Measurements from ENCODE around the gene PPP1CA. TPM values are rescaled to one million over a fixed set of nuclear protein-coding genes. Genes with fewer than 3 reads are reported as not detected.

The PPP1CA gene
- polyA plus RNA-seq, 5 donors: 99.0 to 167 (median 115) TPM

DNA sequence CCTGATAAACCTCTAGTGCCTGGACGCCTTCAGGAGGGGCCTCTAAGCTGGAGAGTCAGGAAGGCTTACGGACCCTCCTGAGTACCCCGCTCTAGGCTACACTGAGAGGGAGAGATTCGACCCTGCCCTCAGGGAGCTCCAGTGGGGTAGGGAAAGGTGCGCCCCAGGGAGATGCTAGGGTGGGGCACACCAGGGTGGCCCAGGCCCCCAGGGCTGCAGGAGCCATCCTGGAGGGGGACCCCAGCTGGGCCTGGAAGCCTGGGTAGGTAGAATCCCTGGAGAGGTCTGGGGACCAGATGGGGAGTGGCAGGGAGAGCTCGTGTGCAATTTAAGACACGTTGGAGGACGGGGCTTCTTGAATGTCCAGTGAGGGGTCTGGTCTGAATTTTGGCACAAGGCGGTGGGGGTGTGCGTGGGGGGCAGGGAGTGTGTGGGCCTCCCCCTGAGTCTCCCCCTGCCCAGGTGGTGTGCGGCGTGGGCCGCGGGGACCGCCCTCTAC lies 18.5 kb upstream of the PPP1CA start:
- DNase-seq: no peak

DNA sequence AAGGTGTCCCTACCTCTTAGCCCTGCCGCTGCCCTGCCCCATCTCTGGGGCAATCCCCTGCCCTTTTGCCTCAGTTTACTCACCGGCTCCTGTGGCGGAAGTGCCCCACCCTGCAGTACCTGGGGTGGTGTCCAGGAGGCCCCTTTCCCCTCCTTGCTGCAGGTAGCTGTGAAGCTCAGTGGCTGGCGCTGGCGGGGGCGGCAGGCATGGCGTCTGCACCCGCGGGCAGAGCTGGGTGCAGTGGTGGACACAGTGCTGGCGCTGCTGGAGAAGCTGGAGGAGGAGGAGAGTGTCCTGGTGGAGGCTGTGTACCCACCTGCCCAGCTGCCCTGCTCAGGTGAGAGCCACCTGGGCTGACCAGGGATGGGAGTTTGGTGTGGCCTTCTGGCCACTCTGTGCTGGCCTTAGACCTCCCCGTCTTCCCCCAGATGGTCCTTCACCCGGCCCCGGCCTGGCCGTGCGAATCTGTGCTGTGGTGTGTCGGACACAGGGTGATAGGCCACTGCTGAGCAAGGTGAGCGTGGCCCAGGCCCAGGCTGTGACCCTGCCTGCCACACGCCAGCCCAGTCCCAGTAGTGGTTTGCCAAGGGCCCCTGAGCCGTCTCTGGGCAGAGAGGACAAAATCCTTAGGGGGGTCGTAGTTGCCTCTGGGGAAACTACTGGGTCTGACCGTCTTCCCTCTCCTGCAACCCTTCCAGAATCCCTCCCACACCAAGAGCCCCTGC lies 17.8 kb upstream of the PPP1CA start:
- DNase-seq: no peak

DNA sequence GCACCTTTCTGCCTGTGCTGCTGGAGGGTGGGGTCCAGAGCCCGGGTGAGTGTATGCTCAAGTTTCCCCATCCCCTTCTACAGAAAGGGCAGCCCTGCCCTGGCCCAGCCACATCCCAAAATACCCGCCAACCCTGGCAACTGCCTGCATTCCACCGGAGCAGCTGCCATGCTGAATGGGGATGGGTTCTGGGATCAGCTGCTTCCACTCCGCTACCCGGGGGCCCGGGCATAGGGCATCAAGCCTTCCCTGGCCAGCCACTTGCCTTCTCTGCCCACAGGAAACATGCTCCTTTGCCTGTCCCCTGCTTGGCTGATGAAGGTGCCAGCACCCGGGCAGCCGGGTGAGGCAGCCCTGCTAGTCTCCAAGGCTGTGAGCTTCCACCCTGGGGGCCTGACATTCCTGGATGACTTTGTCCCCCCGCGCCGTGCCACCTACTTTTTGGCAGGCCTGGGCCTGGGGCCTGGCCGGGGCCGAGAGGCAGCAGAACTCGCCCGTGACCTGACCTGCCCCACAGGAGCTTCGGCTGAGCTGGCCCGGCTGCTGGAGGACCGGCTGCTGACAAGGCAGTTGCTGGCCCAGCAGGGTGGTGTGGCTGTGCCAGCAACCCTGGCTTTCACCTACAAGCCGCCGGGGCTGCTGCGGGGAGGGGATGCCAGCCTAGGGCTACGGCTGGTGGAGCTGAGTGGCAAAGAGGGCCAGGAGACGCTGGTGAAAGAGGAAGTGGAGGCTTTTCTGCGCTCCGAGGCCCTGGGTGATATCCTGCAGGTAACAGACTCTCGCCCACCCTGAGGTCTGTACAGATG lies 17.0 kb upstream of the PPP1CA start:
- no peak for DNase-seq

DNA sequence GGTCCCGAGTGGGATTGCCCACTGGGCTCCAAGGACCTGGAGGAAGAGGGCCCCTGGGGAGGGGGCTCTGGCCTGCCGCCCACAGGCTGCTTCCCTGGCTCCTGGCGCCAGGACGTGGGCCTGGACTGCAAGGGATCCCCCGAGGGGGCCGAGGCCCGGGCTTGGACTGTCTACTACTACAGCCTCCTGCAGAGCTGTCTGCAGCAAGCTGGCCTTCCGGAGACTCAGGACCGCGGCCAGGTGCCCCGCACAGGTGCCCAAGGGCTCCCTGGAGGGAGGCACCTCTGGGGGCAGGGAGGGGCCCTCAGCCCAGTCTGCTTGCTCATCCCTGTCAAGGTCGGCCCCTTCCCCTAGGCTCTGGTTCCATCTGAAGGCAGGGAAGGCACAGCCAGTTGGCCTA lies 15.8 kb upstream of the PPP1CA start:
- DNase-seq: no peak

DNA sequence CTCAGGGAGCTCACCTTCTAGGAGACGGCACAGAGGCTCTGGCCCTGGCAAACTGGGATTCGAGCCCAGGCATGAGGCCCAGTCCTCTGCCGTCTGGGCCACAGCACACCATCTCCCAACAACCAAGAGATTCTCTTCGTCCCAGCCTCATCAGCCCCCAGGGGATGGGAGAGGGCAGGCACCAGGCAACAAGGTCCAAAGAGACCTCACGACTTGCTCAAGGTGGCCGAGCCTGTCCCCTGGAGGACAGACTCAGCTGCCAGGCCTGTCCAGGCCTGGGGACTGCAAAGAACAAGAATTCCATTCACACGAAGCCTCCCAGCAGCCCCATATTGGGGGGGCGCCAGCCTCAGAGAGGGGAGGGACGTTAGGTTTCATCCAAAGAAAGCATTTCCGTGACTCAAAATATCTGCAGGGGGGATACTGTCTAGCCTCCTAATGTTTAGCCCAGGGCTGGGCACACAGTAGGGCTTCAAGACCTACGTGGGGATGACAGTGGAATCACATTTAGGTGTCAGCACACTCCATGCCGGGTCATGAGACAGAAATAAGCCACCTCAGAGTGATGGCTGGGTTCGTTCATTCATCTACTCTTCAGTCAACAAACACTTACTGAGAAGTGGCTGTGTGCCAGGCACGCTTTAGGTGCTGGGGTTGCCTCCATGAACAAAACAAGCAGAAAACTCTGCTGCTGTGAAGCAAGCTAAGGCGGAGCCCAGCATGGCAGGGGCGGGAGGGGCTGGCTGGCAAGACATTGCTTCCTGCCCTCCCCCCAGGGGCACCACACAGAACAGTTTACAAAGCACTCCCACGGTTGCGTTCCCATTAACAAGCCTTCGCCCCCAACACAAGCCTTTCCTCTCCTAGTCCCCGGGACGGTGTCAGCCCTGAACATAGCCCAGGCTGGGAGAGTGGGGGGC lies 15.0 kb upstream of the PPP1CA start:
- DNase-seq: peak in 1 of 2 donors; percentile 53

DNA sequence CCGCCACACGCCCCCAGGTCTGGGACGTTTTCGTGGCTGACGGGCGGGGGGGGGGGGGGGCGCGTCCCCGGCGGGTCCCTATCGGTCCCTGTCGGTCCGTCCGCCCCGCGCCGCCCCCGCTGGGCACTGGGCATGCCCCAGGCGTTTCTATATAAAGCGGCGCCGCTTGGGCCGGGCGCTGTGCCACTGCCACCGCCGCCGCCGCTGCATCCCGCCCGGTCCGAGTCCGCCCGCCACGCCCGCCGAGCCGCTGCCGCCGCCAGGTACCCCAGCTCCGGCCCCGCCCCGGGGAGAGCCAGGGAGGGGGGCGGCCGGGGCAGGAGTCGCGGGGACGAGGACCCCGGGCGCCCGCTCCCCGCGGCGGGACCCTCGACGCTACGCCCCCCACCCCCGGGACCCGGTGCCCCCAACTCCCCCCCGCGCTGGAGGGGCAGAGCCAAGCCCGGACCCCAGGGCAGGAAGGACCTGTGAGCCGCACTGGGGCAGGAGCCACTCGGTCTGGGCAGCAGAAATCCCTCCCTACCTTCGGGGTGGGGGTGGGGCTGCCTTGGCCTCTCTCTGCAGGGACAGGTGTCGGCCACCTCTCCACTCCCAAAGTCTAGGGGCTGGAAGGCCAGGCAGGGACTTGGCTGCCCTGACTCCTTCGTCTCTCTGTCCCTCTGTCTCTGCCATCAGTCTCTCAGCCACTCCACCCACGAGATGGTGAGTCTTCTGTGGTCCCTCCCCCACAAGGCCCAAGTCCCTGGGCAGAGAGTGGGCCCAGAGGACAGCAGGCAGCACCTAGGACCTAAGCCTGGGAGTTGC lies 14.0 kb upstream of the PPP1CA start, which contains the start of gene CARNS1:
TSS of gene CARNS1 (plus strand) at position 178 of the 804 bp plus-strand sequence. CDS start at position 700, 522 bp downstream.
- DNase-seq: no peak

DNA sequence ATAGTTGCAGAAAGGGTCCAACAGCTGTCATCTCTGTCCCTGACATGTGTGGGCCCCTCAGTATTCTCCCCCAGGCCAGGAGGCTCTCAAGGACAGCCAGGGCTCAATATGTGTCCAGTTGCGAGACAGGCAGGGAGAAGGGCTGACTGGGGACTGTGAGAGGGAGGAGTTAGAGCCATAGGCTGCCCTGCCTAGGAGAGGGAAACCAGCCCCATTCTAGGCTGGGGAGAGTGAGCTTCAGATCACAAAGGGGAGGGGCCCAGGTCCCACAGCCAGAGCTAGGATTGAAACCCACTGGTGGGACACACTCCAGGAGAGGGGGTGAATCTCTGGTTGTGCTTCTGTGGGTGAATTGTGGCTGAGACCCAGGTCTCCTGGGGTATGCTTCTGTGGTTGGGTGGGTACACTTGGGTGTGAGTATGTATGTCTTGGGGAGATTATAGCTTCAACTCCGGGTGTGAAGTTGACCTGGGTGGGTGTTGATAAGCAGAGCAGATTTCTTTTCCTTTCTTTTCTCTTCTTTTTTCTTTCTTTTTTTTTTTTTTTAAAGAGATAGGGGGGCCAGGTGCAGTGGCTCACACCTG lies 11.7 kb upstream of the PPP1CA start:
- DNase-seq: no peak

DNA sequence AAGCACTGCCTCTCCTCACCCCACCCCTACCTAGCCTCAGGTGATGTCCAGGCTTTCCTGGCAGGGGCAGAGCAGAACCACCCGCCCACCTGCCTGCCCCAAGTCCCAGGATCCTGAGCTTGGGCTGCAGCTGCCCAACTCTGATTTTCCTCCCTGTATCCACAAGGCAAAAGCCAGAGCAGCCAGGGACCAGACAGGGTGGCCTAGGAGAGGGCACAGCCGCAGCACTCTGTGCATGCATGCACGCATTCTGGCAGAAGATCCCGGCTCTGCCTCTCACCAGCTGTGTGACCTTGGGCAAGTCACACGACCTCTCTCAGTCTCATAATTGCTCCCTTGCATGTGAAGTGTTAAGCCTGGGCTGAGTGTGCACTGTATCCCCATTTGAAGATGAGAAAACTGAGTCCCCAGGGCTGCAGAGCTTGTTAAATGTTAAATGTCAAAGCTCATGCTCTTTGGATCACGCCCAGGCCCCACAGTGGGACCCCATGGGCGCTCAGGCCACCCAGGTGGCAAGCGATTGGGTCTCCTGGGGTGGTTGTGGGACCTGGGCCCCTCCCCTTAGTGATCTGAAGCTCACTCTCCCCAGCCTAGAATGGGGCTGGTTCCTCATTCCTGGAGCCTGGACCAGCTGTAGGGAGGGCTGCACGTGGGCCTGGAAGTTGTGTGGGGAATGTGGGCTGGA lies 11.0 kb upstream of the PPP1CA start:
- no peak for DNase-seq

DNA sequence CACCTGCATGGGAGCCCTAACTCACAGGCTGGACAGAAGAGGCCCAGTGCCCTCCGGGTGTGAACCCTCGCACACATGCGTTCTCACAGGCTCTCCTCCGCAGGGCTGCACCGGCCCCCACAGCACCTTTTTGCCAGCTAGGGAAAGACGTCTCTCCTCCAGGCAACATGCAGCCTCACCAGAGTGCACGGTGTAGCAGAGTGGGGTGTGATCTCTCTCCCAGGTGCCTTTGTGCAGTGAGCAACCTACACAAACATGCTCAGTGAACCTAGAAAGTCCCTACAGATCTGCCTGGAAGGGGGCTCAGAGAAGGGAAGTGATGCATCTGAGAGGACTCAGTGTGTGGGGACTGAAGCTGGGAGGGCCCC lies 10.1 kb upstream of the PPP1CA start:
- DNase-seq: no peak

DNA sequence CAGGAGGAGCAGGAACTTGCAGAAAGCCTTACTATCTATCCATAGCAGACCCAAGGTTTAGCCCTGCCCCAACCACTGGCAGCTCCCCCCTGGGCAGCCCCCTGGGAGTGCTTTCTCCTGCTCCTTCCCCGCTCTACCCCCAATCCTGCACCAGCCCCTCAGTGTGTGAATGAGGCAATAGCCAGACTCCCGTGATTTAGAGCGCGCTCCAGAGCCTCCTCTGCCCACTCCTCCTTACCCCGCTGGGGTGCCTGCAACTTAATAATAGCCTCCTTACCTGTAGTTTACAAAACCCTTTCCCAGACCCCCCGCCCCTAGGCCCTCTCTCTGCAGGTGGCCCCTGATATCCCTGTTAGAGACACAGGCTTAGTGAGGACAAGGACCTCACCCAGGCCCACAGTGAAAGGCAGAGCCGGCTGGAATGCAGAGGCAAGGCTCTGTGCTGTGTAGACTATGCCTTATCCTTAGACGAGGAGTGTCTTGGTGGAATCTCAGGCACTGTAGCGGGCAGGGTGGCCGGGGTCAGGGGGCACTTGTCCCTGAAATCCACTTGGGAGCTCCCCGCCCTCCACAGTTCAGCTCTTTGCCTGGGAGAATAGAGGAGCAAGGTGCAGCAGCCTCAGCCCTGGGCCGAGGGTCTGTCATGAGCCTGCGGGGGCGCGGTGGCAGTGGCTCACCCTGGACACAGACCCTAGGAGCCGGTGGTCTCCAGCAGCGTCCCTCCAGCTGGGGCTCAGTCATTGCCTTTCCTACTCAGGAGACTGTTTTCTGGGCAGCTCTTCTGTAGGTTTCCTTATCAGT lies 9.5 kb upstream of the PPP1CA start:
- no peak for DNase-seq

DNA sequence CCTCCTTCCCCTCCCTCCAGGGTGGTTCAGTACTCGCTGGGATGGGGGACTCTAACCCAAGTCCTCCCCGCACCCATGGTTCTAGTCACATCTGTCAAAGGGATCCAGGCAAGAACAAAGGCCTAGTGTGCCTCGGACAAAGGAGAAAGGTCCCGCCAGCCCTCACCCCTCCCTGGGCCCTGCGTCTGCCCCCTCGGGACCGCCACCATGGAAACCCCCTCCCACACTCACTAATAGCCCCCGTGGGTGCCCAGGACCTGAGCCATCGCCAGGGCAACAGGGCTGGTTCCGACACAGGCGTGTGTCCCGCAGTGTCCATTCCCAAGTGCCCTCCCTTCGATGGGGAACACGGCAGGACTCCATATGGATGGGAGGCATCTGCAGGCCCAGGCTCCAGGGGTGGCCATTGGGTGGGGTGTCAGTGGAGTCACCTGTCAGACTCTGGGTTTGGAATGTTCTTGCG lies 8.7 kb upstream of the PPP1CA start:
- DNase-seq: no peak

DNA sequence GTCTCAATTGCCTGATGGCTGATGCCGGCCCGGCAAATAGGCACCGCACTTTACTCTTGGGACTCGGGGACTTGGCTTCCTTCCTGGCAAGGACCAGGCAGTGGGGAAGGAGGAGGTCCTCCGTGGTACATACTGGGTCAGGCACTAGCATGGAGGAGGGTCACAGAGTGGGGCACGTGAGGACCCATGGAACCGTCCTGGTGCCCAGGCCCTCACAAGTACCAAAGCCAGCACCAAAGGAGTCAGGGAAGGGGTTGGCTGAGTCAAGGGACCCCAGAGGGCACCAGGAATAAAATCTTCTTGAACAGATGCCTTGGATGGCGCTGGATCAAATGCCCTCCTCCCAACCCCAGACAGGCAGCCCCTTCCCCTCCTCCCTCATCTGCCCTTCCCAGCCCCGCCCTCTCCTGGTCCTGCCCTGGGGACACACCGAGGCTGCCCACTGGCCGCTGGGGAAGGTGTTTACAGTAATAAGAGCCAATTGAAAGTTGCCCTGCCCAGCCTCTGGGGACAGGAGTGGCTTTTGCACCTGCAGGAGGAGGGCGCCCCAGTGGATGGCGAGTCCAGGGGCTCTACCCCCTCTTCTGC lies 8.2 kb upstream of the PPP1CA start:
- no peak for DNase-seq

DNA sequence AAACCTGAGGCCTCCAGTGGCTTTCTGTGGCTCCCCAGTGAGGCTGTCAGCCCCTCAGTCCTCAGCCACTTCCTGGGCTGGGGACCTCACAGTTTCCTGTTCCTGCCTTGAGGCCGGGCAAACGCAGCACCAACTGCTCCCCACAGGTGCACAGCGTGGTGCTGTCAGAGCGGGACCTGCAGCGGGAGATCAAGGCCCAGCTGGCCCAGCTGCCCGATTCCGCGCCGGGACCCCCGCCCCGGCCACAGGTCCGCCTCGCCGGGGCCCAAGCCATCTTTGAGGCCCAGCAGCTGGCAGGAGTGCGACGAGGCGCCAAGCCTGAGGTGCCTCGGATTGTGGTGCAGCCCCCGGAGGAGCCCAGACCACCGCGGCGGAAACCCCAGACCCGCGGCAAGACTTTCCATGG lies 7.6 kb upstream of the PPP1CA start:
- DNase-seq: no peak

DNA sequence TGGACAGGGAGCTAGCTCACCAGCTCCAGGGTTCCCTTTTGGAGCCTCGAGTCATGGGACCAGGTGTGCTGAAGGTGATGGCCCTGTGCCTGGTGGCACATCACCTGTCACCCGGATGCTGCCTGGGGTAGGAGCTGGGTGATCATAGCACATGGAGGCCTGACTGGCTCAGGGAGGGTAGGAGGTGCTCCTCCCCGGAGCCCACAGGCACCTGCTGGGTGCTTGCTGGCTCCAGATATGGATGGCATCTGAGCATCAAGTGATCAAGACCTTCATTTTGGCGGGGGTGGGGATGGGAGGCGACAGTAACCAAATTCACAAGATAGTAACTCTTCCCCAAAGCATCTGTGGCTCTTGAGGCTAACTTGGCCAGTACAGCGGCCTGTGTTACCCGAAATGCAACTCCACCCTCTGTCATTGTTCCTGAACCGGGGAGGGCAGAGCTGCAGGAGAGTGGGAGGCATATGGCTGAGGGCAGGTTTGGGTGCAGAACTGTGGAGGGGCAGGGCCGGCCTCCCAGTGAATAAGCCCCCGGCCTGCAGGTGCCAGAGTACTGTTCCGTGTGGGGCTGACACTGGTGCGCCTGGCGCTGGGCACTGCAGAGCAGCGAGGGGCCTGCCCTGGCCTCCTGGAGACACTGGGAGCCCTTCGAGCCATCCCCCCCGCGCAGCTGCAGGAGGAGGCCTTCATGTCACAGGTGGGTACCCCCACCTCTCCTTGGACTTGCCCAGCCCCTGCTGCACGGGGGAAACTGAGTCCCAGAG lies 7.0 kb upstream of the PPP1CA start:
- DNase-seq: no peak

DNA sequence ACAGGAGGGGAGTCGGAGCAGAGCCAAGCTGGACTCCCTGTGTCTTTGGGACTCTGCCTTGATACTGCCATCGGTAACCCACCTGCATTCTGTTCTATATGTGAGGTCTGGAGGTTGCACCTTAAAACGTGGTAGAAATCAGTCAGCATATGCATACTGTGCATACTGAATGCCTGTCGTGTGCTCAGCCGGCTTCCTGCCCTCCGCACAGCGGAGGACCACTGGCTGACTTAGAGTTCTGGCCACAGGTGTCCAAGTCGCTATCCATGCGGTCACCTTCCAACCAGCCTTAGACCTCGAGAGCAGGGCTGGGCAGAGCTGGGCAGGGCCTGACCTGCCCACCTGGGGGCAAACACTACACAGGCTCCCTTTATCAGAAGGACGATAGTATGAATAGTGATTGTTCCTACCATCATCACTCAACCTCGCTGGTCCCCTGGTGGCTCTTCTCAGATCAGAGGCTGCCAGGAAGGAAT lies 6.1 kb upstream of the PPP1CA start:
- no peak for DNase-seq

DNA sequence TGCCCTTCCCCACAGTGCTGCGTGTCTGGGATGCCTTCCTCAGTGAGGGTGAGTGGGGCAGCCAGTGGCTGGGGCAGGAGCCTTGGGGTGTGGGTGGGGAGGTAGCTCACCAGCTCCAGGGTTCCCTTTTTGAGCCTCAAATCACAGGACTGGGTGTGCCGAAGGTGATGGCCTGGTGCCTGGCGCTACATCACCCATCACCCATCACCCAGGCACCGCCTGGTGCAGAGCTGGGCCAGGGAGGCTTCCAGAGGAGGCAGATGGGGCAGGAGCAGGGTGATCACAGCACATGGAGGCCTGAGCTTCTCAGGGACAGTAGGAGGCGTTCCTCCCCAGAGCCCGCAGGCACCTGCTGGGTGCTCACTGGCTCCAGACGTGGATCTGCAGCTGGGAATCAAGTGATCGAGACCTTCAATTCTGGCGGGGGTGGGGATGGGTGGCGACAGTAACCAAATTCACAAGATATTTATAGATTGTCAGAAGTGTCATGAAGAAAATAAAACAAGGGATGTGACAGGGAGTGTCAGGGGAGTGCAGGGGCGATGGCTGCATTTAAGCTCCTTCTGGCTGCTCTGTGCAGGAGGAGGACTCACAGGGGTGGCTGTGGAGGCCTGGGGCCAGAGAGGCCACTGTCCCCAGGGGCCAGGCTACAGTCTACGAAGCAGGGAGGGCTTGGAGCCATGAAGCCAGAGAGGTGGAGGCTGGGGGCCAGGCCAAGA lies 5.5 kb upstream of the PPP1CA start:
- no peak for DNase-seq

DNA sequence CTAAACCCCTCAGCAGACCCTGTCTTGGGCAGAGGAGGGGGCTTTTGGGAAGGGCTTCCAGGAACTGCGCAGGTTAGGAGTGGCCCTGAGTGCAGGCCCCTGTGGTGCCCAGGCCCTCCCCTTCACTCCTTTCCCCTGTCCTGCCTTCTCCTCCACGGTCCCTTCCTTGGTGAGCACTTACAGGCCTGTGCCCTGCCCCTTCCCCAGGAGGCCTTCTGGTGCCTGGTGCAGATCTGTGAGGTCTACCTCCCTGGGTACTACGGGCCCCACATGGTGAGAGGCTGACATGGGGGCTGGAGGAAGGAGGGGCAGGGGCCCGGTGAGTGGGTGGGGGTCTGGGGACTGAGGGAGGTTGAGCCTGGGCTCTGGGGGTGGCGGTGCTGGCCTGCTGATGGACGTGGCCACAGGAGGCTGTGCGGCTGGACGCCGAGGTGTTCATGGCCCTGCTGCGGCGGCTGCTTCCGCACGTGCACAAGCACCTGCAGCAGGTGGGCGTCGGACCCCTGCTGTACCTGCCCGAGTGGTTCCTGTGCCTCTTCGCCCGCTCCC lies 4.8 kb upstream of the PPP1CA start:
- no peak for DNase-seq

All from right lung (tissue), 5 donors.